ENCODE results near the gene ZNF385D. TPM values are rescaled to one million over a fixed set of nuclear protein-coding genes. Genes with fewer than 3 reads are reported as not detected.
"Not testable (repeated sequence)": the region's sequence is repeated elsewhere in the genome, so short reads cannot be mapped to it uniquely, and the experiment has no call there.

The ZNF385D gene
- polyA plus RNA-seq, 1 donor: 26.2 TPM

GRCh38 chr3:21378036-21378435, 373.0 kb downstream of the ZNF385D start:
- DNase-seq (ENCODE audit: low read depth): not testable (repeated sequence)

- no peak for DNase-seq (ENCODE audit: low read depth)
Observed at GRCh38 chr3:21377071-21377769, 373.8 kb downstream of the ZNF385D start.

DNA sequence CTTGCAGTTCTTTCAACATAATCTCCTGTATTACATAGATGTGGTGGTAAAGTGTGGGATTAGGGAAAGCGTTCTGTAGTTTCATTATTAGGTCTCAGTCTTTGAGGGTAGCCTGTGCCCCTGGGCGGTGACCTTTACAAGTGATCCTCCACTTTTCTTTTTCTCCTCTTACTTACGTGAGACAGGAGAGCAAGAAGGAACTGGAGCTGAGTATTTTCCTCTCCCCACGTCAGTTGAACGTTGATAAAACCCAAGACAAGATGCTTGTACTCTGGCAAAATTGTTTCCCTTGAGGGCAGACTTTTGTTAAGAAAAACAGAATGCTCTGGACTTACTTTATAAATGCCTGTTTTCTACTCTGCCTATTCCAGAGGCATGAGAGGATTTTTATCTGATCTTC, 378.7 kb downstream of the ZNF385D start:
- DNase-seq (ENCODE audit: low read depth): no peak

Data from forelimb muscle (tissue), 1 donor.